IMR-90 (cell line): Measurements from ENCODE around the gene ID2. TPM values are rescaled to one million over a fixed set of nuclear protein-coding genes. Genes with fewer than 3 reads are reported as not detected.

ENCODE experiments used
- ATAC-seq: fragments of 200-7000 bp; cut with Tn5 transposase; 2 replicates; pipeline ENCODE4 v1.9.1; 2020; ENCODE audit warnings: low read depth, mild to moderate bottlenecking, moderate library complexity
- BruUV-seq: library from RNA; stranded (reverse); fragments of 400-500 nt; replicated peaks from 2 replicates; lab custom pipeline; 2021; lab: Mats Ljungman, UMichigan
- CTCF ChIA-PET: fragments of 300-600 bp; formaldehyde crosslinking; extraction: SDS; loops from one replicate; lab custom pipeline; 2021; ENCODE audit warnings: antibody characterized with exemption; lab: Yijun Ruan, JAX
- POLR2A ChIA-PET: fragments of 300-600 bp; sonication (Branson Sonifier 250); formaldehyde crosslinking; loops from one replicate; lab custom pipeline; 2022; ENCODE audit warnings: antibody characterized with exemption; ENCODE audit not compliant: unreplicated experiment; lab: Charles Lee
- DNase-seq: peaks from one replicate; pipeline ENCODE4 v3.0.0; 2013
- H2AFZ ChIP-seq: replicated peaks from 2 replicates; pipeline ENCODE3; 2013; ENCODE audit warnings: low read length, mild to moderate bottlenecking; ENCODE audit not compliant: poor library complexity
- H2AK5ac ChIP-seq: 2 replicates; pipeline ENCODE4 v1.6.1; 2013; ENCODE audit warnings: low read depth, low read length, inconsistent platforms
- H2AK9ac ChIP-seq: replicated peaks from 2 replicates; pipeline ENCODE3; 2013; ENCODE audit warnings: mild to moderate bottlenecking, low read depth, low read length, moderate library complexity; ENCODE audit not compliant: poor library complexity
- H2BK120ac ChIP-seq: 2 replicates; pipeline ENCODE4 v1.6.1; 2013; ENCODE audit warnings: low read depth, low read length, inconsistent platforms
- H2BK15ac ChIP-seq: 3 replicates; pipeline ENCODE4 v1.6.1; 2013; ENCODE audit warnings: low read depth, low read length, inconsistent platforms
- H2BK20ac ChIP-seq: 2 replicates; pipeline ENCODE4 v1.6.1; 2013; ENCODE audit warnings: low read depth, mild to moderate bottlenecking, inconsistent platforms, low read length, moderate library complexity
- H2BK5ac ChIP-seq: 2 replicates; pipeline ENCODE4 v1.6.1; 2013; ENCODE audit warnings: mild to moderate bottlenecking, low read depth, low read length, inconsistent platforms; ENCODE audit not compliant: poor library complexity, severe bottlenecking
- H3K14ac ChIP-seq: replicated peaks from 2 replicates; pipeline ENCODE4 v1.6.1; 2013; ENCODE audit warnings: low read depth, low read length, inconsistent platforms
- H3K18ac ChIP-seq: 2 replicates; pipeline ENCODE4 v1.6.1; 2013; ENCODE audit warnings: low read depth, low read length, control low read depth
- H3K23ac ChIP-seq: 2 replicates; pipeline ENCODE4 v1.6.1; 2013; ENCODE audit warnings: low read depth, low read length, inconsistent platforms
- H3K27ac ChIP-seq: 2 replicates; pipeline ENCODE4 v1.5.1; 2013; ENCODE audit warnings: mild to moderate bottlenecking, control low read depth, low read length; ENCODE audit not compliant: insufficient read depth
- H3K27me3 ChIP-seq: 2 replicates; pipeline ENCODE4 v1.6.1; 2013; ENCODE audit warnings: low read length; ENCODE audit not compliant: control insufficient read depth, insufficient read depth
- H3K36me3 ChIP-seq: 2 replicates; pipeline ENCODE4 v1.6.1; 2013; ENCODE audit warnings: low read length, mixed read lengths; ENCODE audit not compliant: control insufficient read depth, insufficient read depth
- H3K4ac ChIP-seq: 2 replicates; pipeline ENCODE4 v1.6.1; 2013; ENCODE audit warnings: low read depth, low read length, inconsistent platforms
- H3K4me1 ChIP-seq: 2 replicates; pipeline ENCODE4 v1.6.1; 2013; ENCODE audit warnings: low read length, mixed read lengths; ENCODE audit not compliant: control insufficient read depth, insufficient read depth
- H3K4me2 ChIP-seq: 2 replicates; pipeline ENCODE4 v1.6.1; 2013; ENCODE audit warnings: low read depth, mild to moderate bottlenecking, control low read depth, low read length, moderate library complexity
- H3K4me3 ChIP-seq: 2 replicates; pipeline ENCODE4 v1.5.1; 2013; ENCODE audit warnings: low read depth, mild to moderate bottlenecking, control low read depth, low read length, moderate library complexity; ENCODE audit not compliant: insufficient read depth
- H3K56ac ChIP-seq: 2 replicates; pipeline ENCODE4 v1.6.1; 2013; ENCODE audit warnings: low read length, inconsistent platforms; ENCODE audit not compliant: insufficient read depth; ENCODE audit errors: extremely low read depth
- H3K79me1 ChIP-seq, 2 experiments: 2 replicates each; pipeline ENCODE4 v1.6.1; 2013; ENCODE audit warnings: low read length in 2 of 2, inconsistent platforms in 1 of 2, low read depth in 1 of 2
- H3K9ac ChIP-seq: 2 replicates; pipeline ENCODE4 v1.6.1; 2013; ENCODE audit warnings: low read depth, low read length, control low read depth
- H3K9me1 ChIP-seq: 2 replicates; pipeline ENCODE4 v1.6.1; 2013; ENCODE audit warnings: low read length, inconsistent platforms; ENCODE audit not compliant: insufficient read depth
- H3K9me3 ChIP-seq: 2 replicates; pipeline ENCODE4 v1.6.1; 2013; ENCODE audit warnings: low read length; ENCODE audit not compliant: control insufficient read depth, insufficient read depth
- H4K20me1 ChIP-seq: 2 replicates; pipeline ENCODE4 v1.6.1; 2013; ENCODE audit warnings: low read length, inconsistent platforms; ENCODE audit not compliant: insufficient read depth
- H4K5ac ChIP-seq: 2 replicates; pipeline ENCODE4 v1.6.1; 2013; ENCODE audit warnings: mild to moderate bottlenecking, low read depth, low read length, control low read depth
- H4K8ac ChIP-seq, 2 experiments: 2 replicates each; pipeline ENCODE4 v1.6.1; 2013; ENCODE audit warnings: low read depth in 2 of 2, low read length in 2 of 2, control low read depth in 1 of 2, inconsistent platforms in 1 of 2
- H4K91ac ChIP-seq: 2 replicates; pipeline ENCODE4 v1.6.1; 2013; ENCODE audit warnings: low read depth, low read length, inconsistent platforms; ENCODE audit not compliant: insufficient read depth
- BHLHE40 ChIP-seq: fragments of 150-350 bp; IDR thresholded peaks from 2 replicates; pipeline ENCODE4 v1.6.1; 2016; ENCODE audit warnings: mild to moderate bottlenecking, low read depth, low read length
- CEBPB ChIP-seq: IDR thresholded peaks from 2 replicates; pipeline ENCODE4 v1.6.1; 2012; ENCODE audit warnings: low read depth, low read length, improper control_type of control experiment
- CHD1 ChIP-seq: IDR thresholded peaks from 2 replicates; pipeline ENCODE4 v1.6.1; 2012; ENCODE audit warnings: low read depth, low read length, improper control_type of control experiment
- FOS ChIP-seq: fragments of 150-350 bp; IDR thresholded peaks from 2 replicates; pipeline ENCODE4 v1.6.1; 2016; ENCODE audit warnings: low read depth, low read length
- MAFK ChIP-seq: IDR thresholded peaks from 2 replicates; pipeline ENCODE4 v1.6.1; 2012; ENCODE audit warnings: low read depth, low read length, improper control_type of control experiment
- MAZ ChIP-seq: IDR thresholded peaks from 2 replicates; pipeline ENCODE4 v1.6.1; 2012; ENCODE audit warnings: low read depth, mild to moderate bottlenecking, low read length, improper control_type of control experiment, moderate library complexity, borderline replicate concordance
- MXI1 ChIP-seq: IDR thresholded peaks from 2 replicates; pipeline ENCODE4 v1.6.1; 2012; ENCODE audit warnings: low read depth, mild to moderate bottlenecking, low read length, moderate library complexity, borderline replicate concordance
- POLR2A ChIP-seq: IDR thresholded peaks from 2 replicates; pipeline ENCODE4 v1.6.1; 2012; ENCODE audit warnings: mild to moderate bottlenecking, low read depth, low read length
- RAD21 ChIP-seq: IDR thresholded peaks from 2 replicates; pipeline ENCODE4 v1.6.1; 2012; ENCODE audit warnings: low read length, improper control_type of control experiment
- RCOR1 ChIP-seq: IDR thresholded peaks from 2 replicates; pipeline ENCODE4 v1.6.1; 2012; ENCODE audit warnings: mild to moderate bottlenecking, low read length, improper control_type of control experiment; ENCODE audit not compliant: insufficient replicate concordance
- RFX5 ChIP-seq: IDR thresholded peaks from 2 replicates; pipeline ENCODE4 v1.8.0; 2012; ENCODE audit warnings: low read depth, mild to moderate bottlenecking, low read length, moderate library complexity
- USF2 ChIP-seq: fragments of 150-350 bp; IDR thresholded peaks from 2 replicates; pipeline ENCODE4 v1.6.1; 2017; ENCODE audit warnings: mild to moderate bottlenecking, antibody characterized with exemption, low read length, low read depth
- WGBS, 2 experiments: methylation state at CpG; one replicate each; pipeline versions ENCODE4 v1.1.5 to v1.1.7; 2013; ENCODE audit warnings: missing lambda C conversion rate in 2 of 2; ENCODE audit not compliant: insufficient read length in 1 of 2; ENCODE audit errors: extremely low coverage in 2 of 2; 5-methylcytosine and 5-hydroxymethylcytosine counted together
- dilution Hi-C: fragments of 300-500 bp; cut with HindIII; formaldehyde crosslinking; loops from one replicate; pipeline ENCODE4 v1.14.3; 2018; ENCODE audit warnings: low sequenced_read_pairs; ENCODE audit not compliant: unreplicated experiment
- in situ Hi-C: fragments of 300-500 bp; cut with MboI; formaldehyde crosslinking; loops from 3 replicates; pipeline ENCODE4 v1.14.3; 2019; ENCODE audit warnings: low sequenced_read_pairs, inconsistent platforms, mixed read lengths
- intact Hi-C: fragments of 100-400 bp; cut with micrococcal nuclease; formaldehyde crosslinking; loops from 2 replicates; pipeline ENCODE4 v1.10.0; 2022
- polyA plus RNA-seq, 3 experiments: library from polyadenylated mRNA; depleted of rRNA; stranded (reverse); fragments of >200 nt; gene quantifications; 2 replicates each; pipeline ENCODE4 v1.2.3, GENCODE V29; 2012; ENCODE audit warnings: low replicate concordance in 1 of 3
- total RNA-seq: library from RNA; depleted of rRNA; stranded (reverse); fragments of >200 nt; gene quantifications from 2 replicates; pipeline ENCODE4 v1.2.3, GENCODE V29; 2012

Gene ID2
- total and polyA plus RNA-seq, 2 of the 4 experiments (the other 2 are of a cell fraction): 264 to 389 TPM

- WGBS, 2 experiments: 100% methylated on average over 4 of the region's 7 CpGs; no CpG with 5 or more reads in 1 of the 2 experiments
- H2BK5ac ChIP-seq: no peak overlapping the region
- H2BK120ac ChIP-seq: no peak overlapping the region
- no peak overlapping the region for H3K4me2 ChIP-seq
- H4K5ac ChIP-seq: no peak overlapping the region
- no peak overlapping the region for H4K91ac ChIP-seq
- no peaks in the 10 kb centered on the region for H4K20me1 ChIP-seq
- H3K18ac ChIP-seq: no peak overlapping the region
- H3K56ac ChIP-seq: no peak overlapping the region
- no peak overlapping the region for H3K27ac ChIP-seq
- ATAC-seq (no peak), DNase-seq (no peak)
- no TSS peak for BruUV-seq
- no peak overlapping the region for H3K23ac ChIP-seq
- H3K9me1 ChIP-seq: peaks cover 3% of the 10 kb centered on the region; the same call in 1 of the 2 replicates
- peaks cover 35% of the 10 kb centered on the region for H3K36me3 ChIP-seq
- H4K8ac ChIP-seq: no peak overlapping the region
- dilution Hi-C loops (no loop called here), in situ Hi-C loops (no loop called here), intact Hi-C loops (no loop called here)
- no peak overlapping the region for H3K14ac ChIP-seq
- no peak overlapping the region for H3K4ac ChIP-seq
- H3K9me3 ChIP-seq: no peaks in the 10 kb centered on the region
- no peak overlapping the region for H3K4me3 ChIP-seq
- ChIA-PET POLR2A (no interaction called here), CTCF (no interaction called here)
- H3K9ac ChIP-seq: no peak overlapping the region
- H2AK9ac ChIP-seq: no peak overlapping the region
- H2BK15ac ChIP-seq: no peak overlapping the region
- H3K4me1 ChIP-seq: peaks cover 5% of the 10 kb centered on the region
- H3K79me1 ChIP-seq: no peaks in the 10 kb centered on the region
- H2AK5ac ChIP-seq: no peak overlapping the region
- H2AFZ ChIP-seq: no peak overlapping the region
- no peaks in the 10 kb centered on the region for H3K27me3 ChIP-seq
- H2BK20ac ChIP-seq: no peak overlapping the region
- TF ChIP-seq RCOR1 (no peak), RAD21 (no peak), RFX5 (no peak), MAZ (no peak), FOS (no peak), BHLHE40 (no peak), USF2 (no peak), MAFK (no peak), POLR2A (no peak), CHD1 (no peak), CEBPB (no peak), MXI1 (no peak)
Measured at GRCh38 chr2:8728305-8729015, 46.6 kb downstream of the ID2 start.
